Testis (tissue), 2 donors: ENCODE measurements around the gene PTGES2.

Source experiments
- POLR2A ChIP-seq: fragments of 450-650 bp; IDR thresholded peaks from one replicate; pipeline ENCODE4 v1.6.1; 2017; ENCODE audit warnings: antibody characterized with exemption, mild to moderate bottlenecking, moderate library complexity
- TF ChIP-seq, protein P1 (sequence below), 3 experiments: fragments of 450-650 bp in 2 of 3; fragments of 200-600 bp in 1 of 3; sonication (generic) in 1 of 3; IDR thresholded peaks; one replicate each; pipeline ENCODE4 v1.5.1; 2016 to 2019; ENCODE audit warnings: antibody characterized with exemption in 3 of 3, mild to moderate bottlenecking in 2 of 3, moderate library complexity in 1 of 3

GRCh38 chr9:128161215-128161902 is 33.8 kb upstream of the PTGES2 start:
- TF ChIP-seq, protein P1, sequence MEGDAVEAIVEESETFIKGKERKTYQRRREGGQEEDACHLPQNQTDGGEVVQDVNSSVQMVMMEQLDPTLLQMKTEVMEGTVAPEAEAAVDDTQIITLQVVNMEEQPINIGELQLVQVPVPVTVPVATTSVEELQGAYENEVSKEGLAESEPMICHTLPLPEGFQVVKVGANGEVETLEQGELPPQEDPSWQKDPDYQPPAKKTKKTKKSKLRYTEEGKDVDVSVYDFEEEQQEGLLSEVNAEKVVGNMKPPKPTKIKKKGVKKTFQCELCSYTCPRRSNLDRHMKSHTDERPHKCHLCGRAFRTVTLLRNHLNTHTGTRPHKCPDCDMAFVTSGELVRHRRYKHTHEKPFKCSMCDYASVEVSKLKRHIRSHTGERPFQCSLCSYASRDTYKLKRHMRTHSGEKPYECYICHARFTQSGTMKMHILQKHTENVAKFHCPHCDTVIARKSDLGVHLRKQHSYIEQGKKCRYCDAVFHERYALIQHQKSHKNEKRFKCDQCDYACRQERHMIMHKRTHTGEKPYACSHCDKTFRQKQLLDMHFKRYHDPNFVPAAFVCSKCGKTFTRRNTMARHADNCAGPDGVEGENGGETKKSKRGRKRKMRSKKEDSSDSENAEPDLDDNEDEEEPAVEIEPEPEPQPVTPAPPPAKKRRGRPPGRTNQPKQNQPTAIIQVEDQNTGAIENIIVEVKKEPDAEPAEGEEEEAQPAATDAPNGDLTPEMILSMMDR (IDR thresholded peaks at IDR 0.05): no peak
- no peak for TF ChIP-seq POLR2A
